Sigmoid colon (tissue), 4 donors: ENCODE results near the gene BRD9.

Experiments
- CTCF ChIP-seq, 4 experiments: fragments of 450-650 bp in 3 of 4; fragments of 200-600 bp in 1 of 4; IDR thresholded peaks; one replicate each; pipeline ENCODE4 v1.5.1; 2016 to 2019; ENCODE audit warnings: antibody characterized with exemption in 4 of 4, mild to moderate bottlenecking in 3 of 4, moderate library complexity in 2 of 4
- EP300 ChIP-seq, 4 donors: sonication (generic); formaldehyde crosslinking; IDR thresholded peaks; one replicate each; pipeline ENCODE4 v1.6.1; 2017; ENCODE audit warnings: antibody characterized with exemption in 4 of 4
- POLR2A ChIP-seq, 2 donors: fragments of 450-650 bp; IDR thresholded peaks; one replicate each; pipeline ENCODE4 v1.6.1; 2016; ENCODE audit warnings: antibody characterized with exemption in 2 of 2, mild to moderate bottlenecking in 2 of 2, moderate library complexity in 2 of 2
- POLR2AphosphoS5 ChIP-seq, 4 donors: sonication (generic); formaldehyde crosslinking; IDR thresholded peaks; one replicate each; pipeline ENCODE4 v1.6.1; 2017; ENCODE audit warnings: antibody characterized with exemption in 4 of 4

DNA sequence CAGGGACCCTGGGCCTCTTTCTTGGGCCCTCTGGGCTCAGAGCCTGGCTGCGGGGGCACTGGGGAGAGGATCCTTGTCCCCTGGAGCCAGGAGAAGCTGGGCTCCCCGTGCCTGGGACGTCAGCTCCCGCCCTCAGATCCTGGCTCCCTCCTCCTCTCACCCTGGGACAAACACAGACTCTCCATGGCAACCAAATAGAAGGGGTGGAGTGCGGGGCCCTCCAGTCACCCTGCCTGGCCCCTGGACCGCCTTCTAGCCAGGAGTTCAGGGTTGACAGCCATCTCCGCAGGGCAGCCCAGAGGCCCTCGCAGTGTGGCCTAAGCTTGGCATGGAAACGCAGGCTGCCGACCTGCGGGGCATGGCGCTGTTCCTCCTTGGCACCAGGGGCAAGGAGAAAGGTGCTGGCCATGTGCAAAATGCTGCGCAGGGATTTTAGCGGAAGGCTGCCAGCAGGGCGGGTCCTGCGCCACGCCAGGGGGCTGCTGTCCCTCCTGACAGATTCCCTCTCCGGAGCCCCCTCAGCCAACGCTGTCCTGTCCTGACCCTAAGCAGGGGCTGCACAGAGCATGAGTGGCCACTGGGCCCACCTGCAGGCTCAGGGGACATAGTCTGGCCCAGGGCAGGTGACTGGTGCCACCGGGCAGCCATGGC lies 42.8 kb downstream of the BRD9 start:
- TF ChIP-seq CTCF (IDR thresholded peaks at IDR 0.05) (no peak), POLR2A (IDR thresholded peaks at IDR 0.05) (no peak), EP300 (IDR thresholded peaks at IDR 0.05) (no peak), POLR2AphosphoS5 (IDR thresholded peaks at IDR 0.05) (no peak)
